Caco-2 (cell line): ENCODE measurements around the gene ADGRB3. TPM values are rescaled to one million over a fixed set of nuclear protein-coding genes. Genes with fewer than 3 reads are reported as not detected.

ENCODE experiments used
- BruUV-seq: library from RNA; stranded (reverse); fragments of 400-500 nt; replicated peaks from 2 replicates; lab custom pipeline; 2021; lab: Mats Ljungman, UMichigan
- CTCF ChIA-PET: fragments of 300-600 bp; sonication (Branson Sonifier 250); formaldehyde crosslinking; loops from one replicate; lab custom pipeline; 2022; ENCODE audit warnings: antibody characterized with exemption; lab: Charles Lee
- POLR2A ChIA-PET: fragments of 300-600 bp; sonication (Branson Sonifier 250); formaldehyde crosslinking; loops from one replicate; lab custom pipeline; 2022; ENCODE audit warnings: antibody characterized with exemption; lab: Charles Lee
- DNase-seq, 2 experiments: peaks; one replicate each; pipeline versions ENCODE4 v3.0.0 to v3.0.0-alpha.2; 2020 to 2022
- H3K27me3 ChIP-seq: replicated peaks from 2 replicates; pipeline ENCODE4 v1.6.0; 2011; ENCODE audit warnings: low read length; ENCODE audit not compliant: control insufficient read depth, insufficient read depth
- H3K36me3 ChIP-seq: 2 replicates; pipeline ENCODE4 v1.5.1; 2011; ENCODE audit warnings: low read length; ENCODE audit not compliant: control insufficient read depth, insufficient read depth
- H3K4me1 ChIP-seq: fragments of 250-450 bp; sonication (Bioruptor Pico); 2 replicates; pipeline ENCODE4 v1.5.1; 2020; ENCODE audit warnings: mild to moderate bottlenecking
- H3K4me3 ChIP-seq: 2 replicates; pipeline ENCODE4 v1.5.1; 2011; ENCODE audit warnings: low read depth, mild to moderate bottlenecking, control low read depth, low read length
- H3K9me3 ChIP-seq: fragments of 250-450 bp; sonication (Bioruptor Pico); 2 replicates; pipeline ENCODE4 v1.5.1; 2020; ENCODE audit warnings: mild to moderate bottlenecking, moderate library complexity
- H3K27ac Mint-ChIP-seq: one replicate; pipeline ENCODE4 v1.8.0; 2022; ENCODE audit warnings: mixed read lengths; ENCODE audit not compliant: unreplicated experiment
- H3K27me3 Mint-ChIP-seq: one replicate; pipeline ENCODE4 v1.8.0; 2022; ENCODE audit warnings: mixed read lengths; ENCODE audit not compliant: insufficient read depth, unreplicated experiment
- H3K36me3 Mint-ChIP-seq: one replicate; pipeline ENCODE4 v1.8.0; 2022; ENCODE audit warnings: mild to moderate bottlenecking, mixed read lengths; ENCODE audit not compliant: insufficient read depth, unreplicated experiment
- H3K4me1 Mint-ChIP-seq: one replicate; pipeline ENCODE4 v1.8.0; 2022; ENCODE audit warnings: low read depth, mixed read lengths; ENCODE audit not compliant: unreplicated experiment
- H3K4me3 Mint-ChIP-seq: one replicate; pipeline ENCODE4 v1.8.0; 2022; ENCODE audit warnings: mild to moderate bottlenecking, moderate library complexity, mixed read lengths; ENCODE audit not compliant: unreplicated experiment
- H3K9me3 Mint-ChIP-seq: one replicate; pipeline ENCODE4 v1.8.0; 2022; ENCODE audit warnings: mixed read lengths; ENCODE audit not compliant: unreplicated experiment
- CTCF ChIP-seq, 2 experiments: fragments of 200-600 bp in 1 of 2; IDR thresholded peaks; 1 replicate in 1 of 2; 2 replicates in 1 of 2; pipeline versions ENCODE4 v1.5.1 to v1.8.0; 2011 to 2022; ENCODE audit warnings: antibody characterized with exemption in 1 of 2, control low read depth in 1 of 2, inconsistent platforms in 1 of 2, low read depth in 1 of 2, low read length in 1 of 2, mild to moderate bottlenecking in 1 of 2, moderate library complexity in 1 of 2; ENCODE audit not compliant: insufficient read depth in 1 of 2, severe bottlenecking in 1 of 2, unreplicated experiment in 1 of 2
- intact Hi-C: fragments of 100-400 bp; cut with micrococcal nuclease; formaldehyde crosslinking; loops from one replicate; pipeline ENCODE4 v1.10.0; 2022; ENCODE audit not compliant: unreplicated experiment
- total RNA-seq: library from RNA; stranded (reverse); gene quantifications from 2 replicates; pipeline ENCODE4 v1.2.3, GENCODE V29; 2022

The ADGRB3 gene
- total RNA-seq, 1 experiment from 2014 or later = 0.18 TPM

GRCh38 chr6:69386426-69386825 lies 751.3 kb downstream of the ADGRB3 start:
- no peaks in the 10 kb centered on the region for H3K27me3 ChIP-seq
- no peaks in the 10 kb centered on the region for H3K4me1 ChIP-seq
- H3K36me3 ChIP-seq = no peaks in the 10 kb centered on the region
- DNase-seq = no peak
- Mint-ChIP-seq H3K4me3 (no peak overlapping the region), H3K4me1 (no peaks in the 10 kb centered on the region), H3K9me3 (no peaks in the 10 kb centered on the region), H3K36me3 (no peaks in the 10 kb centered on the region), H3K27me3 (peaks cover 2% of the 10 kb centered on the region), H3K27ac (no peak overlapping the region)
- intact Hi-C loops = no loop called here
- no peak for TF ChIP-seq CTCF (IDR thresholded peaks at IDR 0.05; ENCODE audit: insufficient read depth in 1 of 2, low read depth in 1 of 2, low read length in 1 of 2, severe bottlenecking in 1 of 2, unreplicated experiment in 1 of 2)
- H3K9me3 ChIP-seq = no peaks in the 10 kb centered on the region
- CTCF ChIA-PET = no interaction called here
- BruUV-seq = no TSS peak
- POLR2A ChIA-PET = no interaction called here
- no peak overlapping the region for H3K4me3 ChIP-seq

DNA sequence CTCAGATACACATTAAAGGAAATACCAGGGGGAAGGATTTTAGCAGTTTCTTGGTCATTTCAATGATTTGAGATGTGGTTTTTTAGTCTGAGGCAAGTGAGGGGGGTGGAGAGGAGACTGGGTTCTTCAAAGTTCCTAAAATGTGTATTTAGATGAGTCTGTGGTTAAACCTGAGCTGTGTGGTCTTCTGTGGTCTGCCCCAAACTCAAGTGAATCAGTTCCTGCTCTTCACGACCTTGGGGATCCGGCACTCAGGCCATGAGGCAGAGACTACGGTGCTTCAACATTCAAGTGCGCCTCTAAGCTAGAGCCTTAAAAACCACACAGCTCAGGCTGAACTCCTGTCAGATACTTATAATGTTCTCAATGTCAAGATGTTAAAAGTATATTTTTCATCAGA lies 755.0 kb downstream of the ADGRB3 start:
- no peaks in the 10 kb centered on the region for H3K36me3 ChIP-seq
- no peak for DNase-seq
- no peaks in the 10 kb centered on the region for H3K27me3 ChIP-seq
- Mint-ChIP-seq H3K27me3 (peaks cover 2% of the 10 kb centered on the region), H3K27ac (no peak overlapping the region), H3K4me1 (no peaks in the 10 kb centered on the region), H3K36me3 (no peaks in the 10 kb centered on the region), H3K9me3 (no peaks in the 10 kb centered on the region), H3K4me3 (no peak overlapping the region)
- H3K4me1 ChIP-seq = no peaks in the 10 kb centered on the region
- no TSS peak for BruUV-seq
- intact Hi-C loops = no loop called here
- H3K9me3 ChIP-seq = no peaks in the 10 kb centered on the region
- POLR2A ChIA-PET = no interaction called here
- CTCF ChIA-PET = no interaction called here
- TF ChIP-seq CTCF (IDR thresholded peaks at IDR 0.05; ENCODE audit: insufficient read depth in 1 of 2, low read depth in 1 of 2, low read length in 1 of 2, severe bottlenecking in 1 of 2, unreplicated experiment in 1 of 2) = no peak
- no peak overlapping the region for H3K4me3 ChIP-seq

DNA sequence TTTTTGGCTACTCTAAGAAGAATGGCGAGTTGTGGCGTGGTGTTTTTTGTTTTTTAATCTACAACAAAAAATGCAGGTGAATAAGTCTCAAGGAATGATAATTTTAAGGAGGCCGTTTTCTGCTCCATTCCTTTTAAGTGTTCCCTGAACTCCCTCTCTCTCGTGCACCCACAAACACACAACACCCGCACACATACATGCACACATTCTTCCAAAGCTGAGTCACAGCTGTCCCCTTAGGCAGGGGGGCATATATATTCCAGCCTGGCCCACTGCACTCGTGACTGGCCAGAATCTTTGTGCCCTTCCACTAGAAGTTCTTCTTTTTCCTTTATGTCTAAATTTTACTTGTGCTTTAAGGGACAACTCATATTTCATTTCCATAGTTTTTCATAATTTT lies 756.0 kb downstream of the ADGRB3 start:
- BruUV-seq = no TSS peak
- TF ChIP-seq CTCF (IDR thresholded peaks at IDR 0.05; ENCODE audit: insufficient read depth in 1 of 2, low read depth in 1 of 2, low read length in 1 of 2, severe bottlenecking in 1 of 2, unreplicated experiment in 1 of 2) = no peak
- H3K4me3 Mint-ChIP-seq = no peak overlapping the region
- no peaks in the 10 kb centered on the region for H3K9me3 Mint-ChIP-seq
- no peaks in the 10 kb centered on the region for H3K27me3 ChIP-seq
- ChIA-PET CTCF (no interaction called here), POLR2A (no interaction called here)
- H3K4me1 Mint-ChIP-seq = no peaks in the 10 kb centered on the region
- H3K9me3 ChIP-seq = no peaks in the 10 kb centered on the region
- H3K4me3 ChIP-seq = no peak overlapping the region
- no peaks in the 10 kb centered on the region for H3K36me3 ChIP-seq
- DNase-seq = no peak
- peaks cover 2% of the 10 kb centered on the region for H3K27me3 Mint-ChIP-seq
- H3K27ac Mint-ChIP-seq = no peak overlapping the region
- H3K36me3 Mint-ChIP-seq = no peaks in the 10 kb centered on the region
- intact Hi-C loops = no loop called here
- H3K4me1 ChIP-seq = no peaks in the 10 kb centered on the region
